HG03575 (cell line): Measurements from ENCODE around the gene ZDHHC12.

Experiments
- ATAC-seq: cut with Tn5 transposase; IDR thresholded peaks from one replicate; pipeline ENCODE4 v1.9.1; 2021; ENCODE audit not compliant: unreplicated experiment, insufficient number of reproducible peaks, low FRiP score; ENCODE audit errors: extremely low read depth

The ZDHHC12 gene

DNA sequence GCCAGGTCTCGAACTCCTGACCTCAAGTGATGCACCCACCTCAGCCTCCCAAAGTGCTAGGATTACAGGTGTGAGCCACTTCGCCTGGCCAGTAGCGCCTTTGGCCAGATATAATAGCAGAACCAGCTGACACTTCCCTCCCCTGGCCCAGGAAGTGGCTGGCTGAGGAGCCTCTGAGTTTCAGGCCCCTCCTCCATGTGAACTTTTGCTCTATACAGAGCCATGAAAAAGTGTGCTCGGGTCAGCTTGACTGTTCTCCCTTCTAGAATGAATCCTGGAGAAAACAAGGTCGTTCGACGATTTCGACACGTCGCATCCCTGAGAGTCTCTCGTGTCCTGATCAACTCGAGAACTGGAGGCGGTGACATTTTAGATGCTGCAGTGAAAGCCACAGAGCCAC lies 8.6 kb upstream of the ZDHHC12 start:
- no peak for ATAC-seq

DNA sequence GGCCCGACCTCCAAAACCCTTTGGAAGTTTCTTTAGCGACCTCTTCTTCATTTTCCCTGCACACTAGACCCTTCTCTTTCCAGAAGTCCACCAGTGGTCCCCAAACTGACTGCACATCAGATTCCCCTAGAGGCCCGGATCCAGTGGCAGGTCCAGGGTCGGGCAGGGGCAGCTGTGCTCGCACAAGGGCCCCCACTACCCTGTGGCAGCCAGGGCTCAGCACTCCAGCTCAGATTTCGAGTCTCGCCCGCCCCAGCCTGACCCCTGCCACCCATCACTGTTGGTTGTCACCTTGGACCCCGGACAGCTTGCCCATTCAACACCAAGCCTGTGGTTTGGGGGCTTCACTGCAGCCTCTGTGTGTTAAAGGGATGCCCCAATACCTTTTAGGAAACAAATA lies 7.8 kb upstream of the ZDHHC12 start:
- ATAC-seq = no peak

DNA sequence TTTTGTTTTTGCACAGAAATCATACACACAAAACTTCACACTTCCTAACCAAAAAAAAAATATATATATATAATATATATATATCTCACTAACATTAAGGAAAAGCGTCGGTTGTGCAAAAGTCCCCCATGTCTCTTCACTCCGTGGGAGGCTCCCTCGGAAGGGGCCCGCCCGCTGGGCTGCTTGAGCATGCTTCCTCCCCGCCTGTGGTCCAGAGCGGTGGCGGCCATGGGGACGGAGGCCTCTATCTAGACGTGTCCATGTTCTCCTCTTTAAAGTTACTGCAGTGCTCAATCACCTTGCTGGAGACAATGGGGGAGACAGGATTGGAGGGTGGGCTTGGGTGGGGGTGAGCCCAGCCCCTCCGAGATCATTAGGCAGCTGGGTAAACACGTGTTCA lies 7.2 kb upstream of the ZDHHC12 start:
- no peak for ATAC-seq

DNA sequence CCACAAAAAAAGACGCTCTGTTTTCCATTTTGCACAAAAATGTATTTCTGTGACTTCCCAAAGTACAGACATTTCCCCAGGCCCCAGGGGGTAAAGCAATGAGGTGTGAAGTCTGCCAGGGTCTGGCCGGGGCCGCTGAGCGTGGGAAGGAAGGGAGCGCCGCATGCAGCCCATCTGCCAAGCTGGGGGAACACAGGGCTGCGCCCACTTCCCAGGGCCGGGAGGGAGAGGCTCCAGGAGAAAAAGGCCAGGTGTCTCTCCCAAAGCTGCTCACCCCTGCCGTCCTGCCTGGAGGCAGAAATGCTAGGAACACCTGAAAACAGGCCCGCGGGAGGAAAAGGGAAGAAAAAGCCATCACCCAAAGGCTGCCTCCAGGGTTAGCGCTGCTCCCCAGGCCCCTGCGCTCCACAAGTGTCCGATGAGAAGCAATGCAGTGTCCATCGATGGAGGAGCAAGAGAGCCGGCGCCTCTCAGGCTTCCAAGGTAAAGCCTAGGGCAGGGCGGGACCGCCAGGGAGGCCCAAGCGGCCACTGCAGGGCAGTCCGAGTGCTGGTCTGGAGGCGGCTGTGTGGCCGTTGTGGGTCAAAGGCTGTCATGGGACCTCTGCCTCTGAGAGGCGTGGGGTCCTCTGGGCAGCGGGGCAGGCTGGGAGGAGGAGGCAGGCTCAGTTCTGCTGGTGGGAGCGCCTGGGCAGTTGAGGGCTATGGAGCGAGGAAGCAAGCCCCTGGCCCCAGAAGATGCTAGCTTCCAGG lies 6.0 kb upstream of the ZDHHC12 start:
- no peak for ATAC-seq

DNA sequence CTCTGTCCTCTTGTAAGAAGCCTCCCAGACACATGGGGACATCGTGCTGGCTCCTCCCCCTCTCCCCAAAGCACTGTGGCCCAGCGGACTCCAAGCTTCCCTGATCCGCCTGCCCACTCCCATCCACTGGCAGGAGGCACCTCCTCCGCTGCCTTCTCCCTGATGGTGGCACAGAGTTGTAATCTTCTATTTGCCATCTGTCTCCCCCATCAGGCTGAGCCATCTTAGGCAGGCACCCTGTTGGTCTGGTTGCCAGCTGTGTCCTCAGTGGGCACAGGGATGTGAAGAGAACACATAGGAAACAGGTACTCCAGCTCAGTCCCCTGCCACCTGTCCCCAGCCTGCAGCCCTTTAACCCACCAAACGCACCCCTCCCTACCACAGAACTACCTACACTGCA lies 5.4 kb upstream of the ZDHHC12 start:
- no peak for ATAC-seq

DNA sequence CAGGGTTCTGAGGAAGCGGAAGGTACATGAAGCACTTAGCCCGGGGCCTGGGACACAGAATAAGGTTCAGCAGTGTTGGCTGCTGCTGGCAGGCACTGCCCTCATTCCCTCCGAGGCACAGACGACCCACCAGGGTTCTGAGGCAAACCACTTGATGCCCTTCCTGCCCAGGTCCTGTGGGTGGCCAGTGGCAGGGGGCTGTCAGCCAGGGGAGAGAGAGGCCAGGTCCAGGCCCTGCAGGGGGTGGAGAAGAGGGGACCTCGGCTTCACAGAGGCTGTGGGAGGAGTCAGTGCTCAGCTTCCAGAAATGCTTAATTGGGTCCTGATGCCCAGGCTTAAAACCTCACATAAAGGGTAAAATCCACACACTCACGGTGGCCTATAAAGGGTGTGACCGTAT lies 4.4 kb upstream of the ZDHHC12 start:
- ATAC-seq = no peak

DNA sequence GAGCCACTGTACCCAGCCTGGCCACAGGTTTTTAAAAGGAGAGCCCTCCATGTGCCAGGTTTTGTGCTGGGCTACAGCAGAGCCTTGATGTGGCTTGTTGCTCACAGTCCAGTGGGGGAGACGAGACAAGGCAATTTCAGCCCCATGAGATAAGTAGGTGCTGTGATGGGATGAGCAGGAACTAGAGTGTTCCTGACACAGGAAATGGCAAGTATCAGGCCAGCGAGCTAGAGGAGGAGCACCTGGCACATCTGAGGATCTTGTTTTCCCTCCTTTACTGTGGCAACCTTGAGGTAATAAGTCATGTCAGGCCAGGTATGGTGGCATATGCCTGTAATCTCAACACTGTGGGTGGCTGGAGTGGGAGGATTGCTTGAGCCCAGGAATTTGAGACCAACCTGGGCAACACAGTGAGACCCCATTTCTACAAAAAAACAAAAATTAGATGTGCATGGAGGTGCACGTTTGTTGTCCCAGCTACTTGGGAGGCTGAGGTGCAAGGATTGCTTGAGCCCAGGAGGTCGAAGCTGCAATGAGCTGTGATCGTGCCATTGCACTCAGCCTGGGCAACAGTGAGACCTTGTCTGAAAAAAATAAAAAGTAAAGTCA lies 3.8 kb upstream of the ZDHHC12 start:
- no peak for ATAC-seq

DNA sequence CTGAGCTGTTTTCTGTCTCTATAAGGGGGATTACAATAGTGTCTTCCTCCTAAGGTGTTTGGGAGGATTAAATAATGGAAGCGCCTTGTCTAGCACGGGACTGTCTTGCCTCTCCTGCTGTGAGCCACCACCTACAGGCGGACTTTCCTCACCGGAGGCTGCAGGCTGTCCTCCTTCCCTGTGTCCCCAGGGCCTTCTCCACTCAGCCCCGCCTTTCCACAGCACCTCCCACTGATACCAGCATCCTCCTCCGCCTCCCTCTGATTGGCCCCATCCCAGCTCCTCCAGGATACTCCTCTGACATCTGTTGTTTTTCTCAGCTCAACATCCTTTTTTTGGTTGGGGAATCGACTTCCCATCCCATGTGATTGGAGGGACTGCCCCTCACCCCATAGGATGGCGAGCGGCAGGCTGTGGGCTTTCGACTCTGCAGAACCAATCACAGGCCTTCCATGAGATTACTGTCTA lies 851 bp upstream of the ZDHHC12 start:
- ATAC-seq = no peak

DNA sequence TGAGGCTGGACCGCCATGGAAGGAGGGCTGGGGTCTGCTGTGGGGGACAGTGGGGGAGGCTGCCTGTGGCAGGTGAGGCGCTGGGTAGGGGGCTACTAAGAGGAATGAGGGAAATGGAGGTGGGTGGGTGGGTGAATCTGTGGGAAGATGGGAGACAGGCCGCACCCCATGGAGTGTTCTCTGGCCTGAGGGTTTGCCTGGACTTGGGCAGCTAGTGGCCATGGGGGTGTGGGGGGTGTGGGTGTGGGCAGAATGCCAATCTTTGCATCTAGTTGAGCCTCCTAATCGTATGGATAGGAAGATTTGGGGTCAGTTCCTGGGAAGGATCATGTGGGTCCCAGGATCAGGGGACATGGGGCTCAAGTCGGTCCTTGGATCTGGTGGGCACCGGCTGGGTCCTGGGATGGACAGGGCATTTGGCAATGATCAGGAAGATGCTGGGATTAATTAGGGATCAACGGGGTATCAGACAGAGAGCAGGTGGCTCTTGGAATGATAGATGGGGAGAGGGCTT lies 518 bp downstream of the ZDHHC12 start:
- ATAC-seq = no peak

DNA sequence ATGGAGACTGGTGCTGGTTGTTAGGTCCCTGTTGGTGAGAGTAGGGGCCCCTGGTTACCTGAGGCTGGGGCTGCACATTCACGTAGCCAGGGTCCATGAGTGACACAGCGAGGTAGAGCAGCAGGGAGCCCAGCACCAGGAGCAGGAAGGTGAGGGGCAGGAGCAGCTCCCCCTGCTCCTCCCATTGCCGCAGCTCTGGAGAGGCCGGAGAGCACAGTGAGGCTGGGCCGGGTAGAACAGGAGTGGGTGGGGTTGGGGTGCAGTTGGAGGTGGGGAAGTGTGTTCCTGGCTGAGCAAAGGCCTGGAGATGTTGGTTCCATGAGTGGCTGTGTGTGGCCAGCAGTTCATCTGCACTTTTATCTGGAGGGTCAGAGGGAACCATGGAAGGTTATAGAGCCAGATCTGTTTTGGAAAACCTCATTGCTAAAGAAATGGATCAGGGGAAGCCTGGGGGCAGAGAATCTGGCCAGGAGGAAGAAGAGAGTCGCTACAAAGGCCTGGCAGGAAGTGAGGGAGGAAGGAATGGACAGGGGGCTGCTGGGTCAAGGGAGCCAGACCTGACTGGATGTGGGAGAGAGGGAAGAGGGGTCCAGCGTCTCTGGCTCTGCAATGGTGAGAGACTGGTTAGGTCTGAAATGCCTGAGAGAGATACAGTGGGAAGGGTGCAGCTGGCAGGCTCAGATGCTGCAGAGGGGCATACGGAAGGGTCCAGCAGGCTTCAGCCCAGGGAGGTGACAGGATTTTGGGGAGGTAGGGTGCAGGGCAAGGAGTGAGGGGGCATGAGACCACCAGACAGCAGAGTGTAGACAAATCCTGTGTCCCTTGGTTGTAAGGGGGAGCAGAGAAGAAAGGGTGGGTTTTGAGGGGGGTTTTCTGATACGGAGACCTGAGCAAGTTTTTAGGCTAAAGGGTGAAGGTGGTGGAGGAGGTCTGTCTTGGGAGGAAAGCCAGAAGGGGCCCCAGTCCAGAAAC lies 1.3 kb downstream of the ZDHHC12 start:
- ATAC-seq = no peak

DNA sequence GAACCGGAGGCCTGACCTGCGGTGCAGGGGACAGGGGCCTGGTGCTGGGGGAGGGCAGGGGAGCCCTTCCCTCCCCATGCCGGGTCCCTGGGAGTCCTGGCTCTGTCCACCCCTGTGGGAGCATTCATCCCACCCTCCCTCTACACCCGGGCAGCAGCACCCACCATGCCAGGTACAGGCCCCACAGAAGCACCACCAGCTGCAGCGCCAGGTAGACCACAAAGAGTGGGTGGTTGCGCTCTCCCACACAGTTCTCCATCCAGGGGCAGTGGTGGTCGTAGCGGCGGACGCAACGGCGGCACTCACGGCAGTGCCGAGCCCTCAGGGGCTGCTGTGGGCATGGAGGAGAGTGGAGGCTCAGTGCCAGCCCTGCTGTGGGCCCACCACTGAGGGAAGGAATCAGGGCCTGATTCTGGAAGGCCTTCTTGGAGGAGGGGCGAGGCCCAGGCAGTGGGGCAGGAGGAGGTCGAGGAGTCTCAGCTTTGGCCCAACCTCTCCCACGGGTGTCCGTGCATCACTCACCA lies 2.4 kb downstream of the ZDHHC12 start:
- no peak for ATAC-seq

DNA sequence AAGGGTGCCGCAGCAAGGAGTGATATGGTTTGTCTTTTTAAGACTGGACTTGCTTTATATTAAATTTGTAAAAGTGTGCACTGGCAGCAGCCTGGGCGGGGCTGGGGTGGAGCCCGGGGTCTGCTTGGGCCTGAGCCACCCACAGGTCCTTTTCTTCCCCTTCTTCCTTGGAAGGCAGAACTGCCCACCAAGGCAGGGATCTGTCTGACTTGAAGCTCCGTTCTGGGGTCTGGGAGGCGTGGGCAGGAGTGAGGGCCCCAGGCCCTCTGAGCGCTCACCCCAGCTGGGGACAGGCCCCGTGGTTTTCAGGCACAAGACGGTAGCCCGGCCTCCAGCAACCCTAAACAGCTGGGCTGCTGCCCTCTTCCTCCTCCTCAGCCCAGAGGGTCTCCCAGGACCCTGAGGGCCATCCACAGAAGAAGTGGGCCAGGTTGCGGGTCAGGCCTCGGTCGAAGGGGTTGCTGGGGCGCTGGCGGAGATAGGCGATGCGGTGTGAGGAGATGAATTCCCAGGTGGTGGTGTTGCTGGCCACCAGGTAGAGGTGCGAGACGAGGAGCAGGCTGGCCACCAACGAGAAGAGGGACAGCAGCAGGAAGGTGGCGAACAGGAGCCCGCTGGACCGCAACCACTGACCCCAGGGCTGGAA lies 3.0 kb downstream of the ZDHHC12 start:
- no peak for ATAC-seq

DNA sequence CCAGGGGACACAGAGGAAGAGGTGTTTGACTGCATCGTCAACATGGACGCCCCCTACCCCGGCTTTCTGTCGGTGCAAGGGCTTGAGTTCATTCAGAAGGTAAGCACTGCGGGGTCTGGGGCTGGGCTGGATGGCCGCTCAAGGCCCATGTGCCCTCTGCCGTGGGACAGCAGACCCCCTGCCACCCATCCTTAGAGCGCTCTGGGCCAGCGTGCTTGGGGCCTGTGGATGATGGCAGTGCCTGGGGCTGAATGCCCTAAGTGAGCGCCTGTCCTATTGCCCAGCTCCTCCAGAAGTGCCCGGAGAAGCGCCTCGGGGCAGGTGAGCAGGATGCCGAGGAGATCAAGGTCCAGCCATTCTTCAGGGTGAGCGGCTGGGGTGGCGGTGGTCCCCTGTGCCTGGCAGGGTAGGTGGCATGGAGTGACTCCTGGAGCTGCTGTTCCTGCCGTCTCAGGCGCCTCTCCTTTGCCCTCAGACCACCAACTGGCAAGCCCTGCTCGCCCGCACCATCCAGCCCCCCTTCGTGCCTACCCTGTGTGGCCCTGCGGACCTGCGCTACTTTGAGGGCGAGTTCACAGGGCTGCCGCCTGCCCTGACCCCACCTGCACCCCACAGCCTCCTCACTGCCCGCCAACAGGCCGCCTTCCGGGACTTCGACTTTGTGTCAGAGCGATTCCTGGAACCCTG lies 3.9 kb downstream of the ZDHHC12 start:
- no peak for ATAC-seq

DNA sequence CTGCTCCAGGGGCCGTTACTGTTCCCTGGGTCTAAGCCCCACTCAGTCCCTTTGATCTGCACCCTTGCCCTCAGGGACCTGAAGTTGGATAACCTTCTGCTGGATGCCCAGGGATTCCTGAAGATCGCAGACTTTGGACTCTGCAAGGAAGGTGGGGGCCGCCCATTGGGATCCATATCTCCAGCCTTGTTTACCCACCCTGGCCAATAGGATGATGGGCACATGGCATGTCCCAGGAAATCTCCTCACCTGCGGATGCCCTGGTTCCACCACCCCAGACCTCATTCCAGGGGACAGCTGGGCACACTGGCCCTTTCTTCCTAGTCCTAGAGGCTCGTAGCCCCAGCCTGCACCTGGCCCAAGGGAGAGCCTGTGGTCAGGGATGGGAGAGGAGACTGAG lies 5.5 kb downstream of the ZDHHC12 start:
- no peak for ATAC-seq

DNA sequence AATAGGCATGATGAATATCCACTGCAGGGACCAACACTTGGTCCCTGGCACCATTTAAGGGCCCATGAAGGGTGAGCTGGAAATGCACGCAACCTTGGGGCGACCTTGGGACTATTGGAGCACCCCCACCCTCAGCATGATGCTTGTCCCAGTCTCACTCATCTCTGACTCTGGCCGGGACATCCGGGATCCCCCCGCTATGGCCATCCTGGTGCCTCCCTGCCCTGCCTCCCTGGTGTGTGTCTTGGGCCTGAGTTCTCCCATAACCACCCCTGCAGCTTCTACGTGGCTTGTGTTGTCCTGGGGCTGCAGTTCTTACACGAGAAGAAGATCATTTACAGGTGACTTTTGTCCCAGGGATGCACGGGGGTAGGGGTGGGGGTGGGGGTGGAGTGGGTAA lies 5.9 kb downstream of the ZDHHC12 start:
- no peak for ATAC-seq

DNA sequence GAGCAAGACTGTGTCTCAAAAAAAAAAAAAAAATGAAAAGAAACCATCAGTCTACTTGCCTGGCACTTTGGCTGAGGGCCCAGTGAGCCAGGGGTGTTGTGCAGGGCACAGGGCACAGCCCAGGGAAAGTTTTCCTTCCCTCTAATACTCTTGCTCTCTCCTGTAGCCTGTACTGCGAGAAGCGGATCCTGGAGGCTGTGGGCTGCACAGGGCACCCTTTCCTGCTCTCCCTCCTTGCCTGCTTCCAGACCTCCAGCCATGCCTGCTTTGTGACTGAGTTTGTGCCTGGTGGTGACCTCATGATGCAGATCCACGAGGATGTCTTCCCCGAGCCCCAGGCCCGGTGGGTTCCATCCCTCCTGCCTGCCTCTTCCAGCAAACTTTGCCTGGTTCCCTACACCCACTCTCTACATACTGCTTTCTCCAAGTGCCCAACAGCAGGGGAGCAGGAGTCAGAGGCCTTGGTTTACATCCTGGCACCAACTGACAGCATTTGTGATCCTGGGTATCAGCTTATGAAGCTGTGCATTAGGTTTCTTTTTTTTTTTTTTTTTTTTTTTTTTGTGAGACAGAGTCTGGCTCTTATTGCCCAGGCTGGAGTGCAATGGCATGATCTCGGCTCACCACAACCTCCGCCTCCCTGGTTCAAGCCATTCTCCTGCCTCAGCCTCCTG lies 7.2 kb downstream of the ZDHHC12 start:
- no peak for ATAC-seq

DNA sequence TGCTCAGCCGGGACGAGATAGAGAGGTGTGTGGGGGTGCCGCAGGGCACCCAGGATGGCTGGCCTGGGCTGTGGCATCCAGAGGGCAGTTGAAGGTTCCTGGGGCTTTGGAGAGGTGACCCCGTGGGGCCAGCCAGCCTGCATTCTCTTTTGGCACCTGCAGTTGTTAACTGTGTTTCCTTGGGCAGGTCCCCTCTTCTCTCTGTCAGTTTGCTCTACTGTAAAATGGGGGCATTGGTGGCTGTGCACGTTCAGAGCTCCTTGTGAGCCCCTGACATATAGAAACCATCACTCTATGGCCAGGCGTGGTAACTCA lies 8.5 kb downstream of the ZDHHC12 start:
- no peak for ATAC-seq
